ENCODE results near the gene AGO1.
"Not testable (repeated sequence)": the region's sequence is repeated elsewhere in the genome, so short reads cannot be mapped to it uniquely, and the experiment has no call there.

The AGO1 gene

DNA sequence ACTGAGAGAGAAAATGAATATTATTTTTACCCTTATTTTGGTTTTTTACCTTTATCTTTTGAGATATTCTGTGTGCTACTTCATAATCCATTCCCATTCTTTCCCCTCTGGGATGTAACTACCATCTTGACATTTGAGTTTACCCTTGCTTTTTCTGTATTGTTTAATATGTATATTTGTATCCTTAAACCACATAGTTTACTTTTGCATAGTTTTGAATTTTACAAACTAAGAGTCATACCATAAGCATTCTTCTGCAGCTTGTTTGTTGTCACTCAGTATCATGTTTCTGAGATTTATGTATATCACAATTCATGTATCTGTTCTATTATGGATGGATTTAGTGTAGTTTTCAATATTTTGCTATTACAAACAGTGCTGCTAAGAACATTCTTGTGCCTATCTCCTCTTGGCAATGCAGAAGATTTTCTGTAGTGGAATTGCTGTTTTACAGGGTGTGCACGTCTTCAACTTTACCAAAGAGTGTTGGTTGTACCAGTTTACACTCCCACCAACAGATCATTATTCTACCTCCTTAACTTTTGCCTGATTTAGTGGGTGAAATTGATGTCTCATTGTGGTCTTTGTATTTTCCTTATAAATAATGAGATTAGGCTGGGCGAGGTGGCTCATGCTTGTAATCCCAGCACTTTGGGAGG is 12.2 kb upstream of the AGO1 start:
- no peak for DNase-seq

DNA sequence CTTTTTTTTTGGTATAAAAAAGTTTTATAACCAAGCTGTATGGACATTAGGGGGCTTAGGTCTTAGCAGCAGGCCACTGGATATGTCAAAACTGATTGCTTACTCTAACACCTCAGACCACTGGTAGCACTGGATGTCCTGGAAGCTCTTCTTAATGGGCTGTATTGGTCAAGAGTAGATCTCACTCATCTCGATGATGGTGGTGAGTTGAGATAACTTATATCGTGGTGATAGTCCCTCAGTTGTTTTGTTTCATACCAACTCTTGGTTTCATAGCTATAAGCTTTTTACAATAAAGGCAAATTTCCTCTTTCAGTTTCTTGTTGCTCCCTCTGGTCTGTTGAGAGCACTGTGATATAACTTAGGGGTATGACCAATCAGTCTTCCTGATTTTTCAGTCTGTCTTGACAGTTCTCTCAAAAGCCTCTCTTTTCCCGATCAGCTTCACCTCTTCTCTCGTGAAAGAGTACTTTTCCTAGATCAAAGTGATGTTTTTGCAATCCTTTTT is 9.7 kb upstream of the AGO1 start:
- DNase-seq = no peak

DNA sequence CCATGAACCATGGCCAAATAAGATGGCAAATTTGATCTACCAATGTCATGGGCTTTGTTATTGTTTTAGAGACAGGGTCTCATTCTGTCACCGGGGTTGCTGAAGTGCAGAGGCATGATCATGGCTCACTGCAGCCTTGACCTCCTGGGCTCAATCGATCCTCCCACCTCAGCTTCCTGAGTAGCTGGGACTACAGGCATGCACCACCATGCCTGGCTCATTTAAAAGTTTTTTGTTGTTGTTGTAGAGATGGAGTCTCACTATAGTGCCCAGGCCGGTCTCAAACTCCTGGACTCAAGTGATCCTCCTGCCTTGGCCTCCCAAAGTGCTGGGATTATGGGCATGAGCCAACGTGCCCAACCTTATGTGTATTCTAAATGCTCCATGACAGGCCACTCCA is 8.9 kb upstream of the AGO1 start:
- not testable (repeated sequence) for DNase-seq

DNA sequence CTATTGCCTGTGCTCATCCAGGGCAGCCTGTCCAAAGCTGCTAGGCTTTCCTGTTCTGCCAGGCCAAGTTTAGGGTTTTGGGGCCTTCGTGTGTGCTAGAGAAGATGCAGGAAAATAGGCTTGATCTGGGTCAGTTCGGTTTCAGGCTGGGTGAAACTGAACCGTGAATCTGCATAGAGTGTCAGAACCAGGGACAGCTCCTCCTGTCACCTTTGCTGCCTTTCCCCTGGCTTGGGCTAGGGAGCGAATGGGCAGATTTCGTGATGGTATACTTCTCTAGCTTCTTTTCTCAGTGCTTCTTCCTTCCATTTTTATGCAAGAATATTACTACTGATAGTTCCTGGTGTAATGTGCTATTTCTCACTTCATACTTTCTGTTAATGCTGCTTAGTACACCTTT is 6.0 kb upstream of the AGO1 start:
- no peak for DNase-seq

DNA sequence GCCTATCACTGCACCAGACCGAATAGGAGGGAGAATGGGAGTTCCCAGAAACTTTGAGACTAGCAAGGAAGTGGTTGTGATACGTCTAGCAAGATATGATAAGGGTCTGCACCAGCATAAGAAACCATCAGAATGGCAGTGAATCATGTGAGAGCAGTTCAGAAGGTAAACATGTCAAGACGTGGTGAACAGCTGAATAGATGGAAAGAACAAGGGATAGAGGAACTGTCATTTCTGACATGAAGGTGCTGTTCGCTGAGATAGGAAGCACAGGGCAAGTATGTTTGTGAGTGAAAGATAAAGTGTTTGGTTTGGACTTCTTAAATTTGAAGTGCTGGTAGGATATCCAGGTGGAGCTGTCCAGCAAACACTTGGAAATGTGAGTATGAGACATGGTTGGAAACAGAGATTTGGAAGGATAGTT is 1.1 kb upstream of the AGO1 start:
- DNase-seq = no peak

DNA sequence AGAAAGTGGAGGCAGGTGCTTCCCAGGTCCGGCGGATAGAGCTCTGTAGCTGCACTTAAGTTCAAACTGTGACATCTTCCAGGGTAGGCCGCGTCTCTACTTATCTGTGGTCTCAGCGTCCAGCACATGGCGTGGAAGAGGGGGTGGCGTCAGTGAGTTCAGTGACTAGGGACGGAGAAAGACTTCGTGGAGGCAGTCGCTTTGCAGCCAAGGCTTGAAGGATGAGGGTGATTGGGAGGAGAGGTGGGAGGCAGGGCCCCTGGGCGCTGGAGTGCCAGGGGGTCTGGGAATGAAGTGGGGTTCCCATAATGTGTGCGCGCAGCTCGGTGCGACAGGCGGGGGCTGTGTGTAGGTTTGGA is 444 bp upstream of the AGO1 start:
- no peak for DNase-seq

DNA sequence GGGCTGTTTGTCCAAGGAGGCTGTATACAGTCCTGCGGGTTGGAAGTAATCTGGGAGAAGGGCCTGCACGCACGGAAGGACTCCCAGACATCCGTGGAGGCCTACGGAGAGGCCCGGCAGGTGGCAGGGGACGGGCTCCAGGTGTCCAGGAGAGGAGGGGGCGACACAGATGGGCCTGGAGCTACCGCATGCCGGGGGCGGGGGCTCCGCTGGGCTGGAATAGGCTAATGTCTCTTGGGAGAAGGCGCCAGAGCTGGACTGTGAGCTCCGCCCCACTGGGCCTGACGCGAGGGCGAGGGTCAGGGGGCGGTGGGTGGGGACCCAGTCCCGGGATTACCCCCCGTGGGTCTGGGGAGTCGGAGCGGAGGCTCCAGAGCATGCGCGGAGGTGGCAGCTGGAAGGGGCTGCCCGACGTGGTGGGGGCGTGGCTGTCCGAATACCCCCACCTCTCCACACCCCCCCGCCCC is 659 bp downstream of the AGO1 start:
- DNase-seq = peak; percentile 39

DNA sequence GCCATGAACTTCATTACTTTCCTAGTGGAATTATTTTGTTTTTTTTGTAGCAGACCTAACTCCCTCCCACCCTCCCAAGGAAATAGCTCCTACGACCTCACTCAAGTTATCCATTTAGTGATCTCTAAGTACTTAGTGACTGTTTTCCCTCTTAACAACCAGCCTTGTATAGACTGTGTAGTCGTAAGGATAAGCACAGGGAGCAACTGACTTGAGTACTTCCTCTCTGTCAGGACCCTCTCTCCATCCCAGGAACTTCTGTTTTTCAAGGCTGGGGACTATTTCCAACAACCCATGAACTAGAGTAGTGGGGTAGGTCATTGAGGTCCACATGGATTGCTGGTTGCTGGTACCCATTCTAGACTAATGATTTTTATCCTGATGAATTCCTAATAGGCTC is 1.9 kb downstream of the AGO1 start:
- DNase-seq = no peak

DNA sequence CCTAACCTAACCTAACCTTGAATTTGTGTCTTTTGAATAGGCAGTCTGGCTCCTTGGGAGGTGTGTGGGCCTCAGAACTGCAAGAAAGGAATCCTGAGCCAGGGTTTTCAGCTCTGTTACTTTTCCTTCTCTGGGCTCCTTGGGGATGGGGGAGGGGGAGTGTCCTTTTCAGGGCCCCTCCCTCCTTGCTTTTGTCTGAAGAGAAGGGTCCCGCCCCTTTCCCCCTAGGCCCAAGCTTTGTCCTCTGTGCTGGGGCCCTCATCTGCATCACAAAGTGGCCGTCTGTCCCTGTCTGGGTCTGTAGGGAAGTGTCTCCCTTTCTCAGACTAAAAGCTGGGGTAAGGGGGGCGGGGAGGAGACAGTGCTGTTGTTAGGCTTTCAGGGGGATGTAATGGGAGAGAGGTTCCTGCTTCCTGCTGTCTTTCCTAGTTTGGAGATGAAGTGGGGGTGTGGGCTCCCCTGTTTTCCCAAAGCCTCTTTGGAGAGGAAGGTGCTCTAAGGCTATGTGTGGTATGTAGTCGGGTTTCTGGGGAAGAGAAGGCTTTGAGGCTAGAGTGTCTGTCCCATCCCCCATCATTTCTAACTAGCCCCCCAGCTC is 3.1 kb downstream of the AGO1 start:
- no peak for DNase-seq

DNA sequence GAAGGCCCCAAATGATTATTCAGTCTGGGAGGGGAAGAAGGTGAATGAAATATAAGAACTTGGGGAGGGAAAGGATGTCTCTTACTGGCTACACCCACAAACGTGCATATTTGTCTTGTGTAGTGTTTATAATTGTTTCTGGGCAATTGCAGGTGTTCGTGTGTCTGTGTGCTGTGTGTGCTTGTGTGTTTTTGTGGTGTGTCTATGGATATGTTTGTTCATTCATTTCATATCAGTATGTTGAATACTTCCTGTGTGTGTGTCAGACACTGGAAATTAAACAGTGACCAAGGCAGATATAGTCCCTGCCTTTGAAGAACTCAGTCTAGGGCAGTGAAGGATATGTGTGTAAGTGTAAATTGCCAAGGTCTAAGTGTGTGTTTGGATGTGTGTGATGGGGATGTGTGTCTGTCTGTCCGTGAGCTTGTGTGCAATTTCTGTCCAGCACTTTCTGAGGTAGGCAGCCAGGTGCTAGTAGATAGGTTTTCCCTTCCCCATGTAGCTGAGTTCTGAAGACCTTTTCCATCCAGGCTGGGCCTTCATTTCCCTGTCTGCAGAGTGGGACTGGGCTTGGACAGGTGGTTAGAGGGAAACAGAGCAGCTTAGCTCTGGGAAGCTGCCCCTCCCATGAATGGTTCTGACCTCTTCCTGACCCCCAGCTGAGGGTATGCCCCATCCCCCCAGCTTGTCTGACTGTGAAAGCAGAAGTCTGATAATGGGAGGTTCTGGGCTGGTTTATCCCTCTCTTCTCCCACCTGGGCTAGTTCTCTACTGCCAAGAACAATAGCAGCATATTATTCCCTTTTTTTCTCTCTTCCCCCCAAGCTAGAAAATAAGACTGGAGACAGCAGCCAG is 3.8 kb downstream of the AGO1 start:
- DNase-seq = no peak

DNA sequence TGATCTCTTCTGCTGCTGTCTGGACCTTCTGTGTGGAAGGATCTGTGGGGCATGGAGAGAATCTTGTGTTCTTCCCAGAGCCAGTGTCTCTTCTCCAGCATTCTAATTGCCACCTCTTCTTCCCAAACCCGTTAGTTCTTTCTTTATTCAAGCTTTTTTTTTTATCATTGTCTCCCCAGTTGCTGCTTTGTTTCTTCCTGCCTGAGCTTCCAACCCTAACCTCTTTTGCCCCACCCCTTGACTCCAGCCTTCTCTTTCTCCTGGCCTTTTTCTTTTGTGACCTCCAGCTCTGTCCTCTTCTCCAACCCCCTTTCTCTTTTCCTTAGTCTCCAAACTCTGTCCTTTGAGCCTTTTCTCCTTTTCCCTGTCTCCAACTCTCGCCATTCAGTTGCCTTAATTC is 4.5 kb downstream of the AGO1 start:
- DNase-seq = no peak

DNA sequence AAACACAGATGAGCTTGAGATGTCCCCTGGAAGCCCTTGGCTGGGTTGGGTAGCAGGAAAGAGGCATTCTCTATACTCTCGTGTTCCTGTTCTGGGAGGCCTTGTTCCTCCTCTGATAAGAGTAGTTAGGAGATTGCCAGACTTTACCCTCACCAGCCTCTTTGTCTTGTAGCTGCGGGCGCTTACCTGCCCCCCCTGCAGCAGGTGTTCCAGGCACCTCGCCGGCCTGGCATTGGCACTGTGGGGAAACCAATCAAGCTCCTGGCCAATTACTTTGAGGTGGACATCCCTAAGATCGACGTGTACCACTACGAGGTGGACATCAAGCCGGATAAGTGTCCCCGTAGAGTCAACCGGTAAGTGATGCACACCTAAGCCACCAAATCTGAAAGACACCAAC is 5.2 kb downstream of the AGO1 start:
- DNase-seq = no peak

DNA sequence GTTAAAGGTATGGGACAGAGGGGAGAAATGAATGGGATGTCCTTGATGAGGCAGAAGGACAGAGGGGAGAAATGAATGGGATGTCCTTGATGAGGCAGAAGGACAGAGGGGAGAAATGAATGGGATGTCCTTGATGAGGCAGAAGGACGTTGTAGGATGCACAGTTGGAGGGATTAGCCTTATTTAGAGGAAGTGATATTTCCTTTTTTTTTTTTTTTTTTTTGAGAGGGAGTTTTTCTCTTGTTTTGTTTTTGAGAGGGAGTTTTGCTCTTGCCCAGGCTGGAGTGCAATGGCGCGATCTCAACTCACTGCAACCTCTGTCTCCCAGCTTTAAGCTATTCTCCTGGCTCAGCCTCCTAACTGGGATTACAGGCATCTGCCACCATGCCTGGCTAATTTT is 6.0 kb downstream of the AGO1 start:
- not testable (repeated sequence) for DNase-seq

DNA sequence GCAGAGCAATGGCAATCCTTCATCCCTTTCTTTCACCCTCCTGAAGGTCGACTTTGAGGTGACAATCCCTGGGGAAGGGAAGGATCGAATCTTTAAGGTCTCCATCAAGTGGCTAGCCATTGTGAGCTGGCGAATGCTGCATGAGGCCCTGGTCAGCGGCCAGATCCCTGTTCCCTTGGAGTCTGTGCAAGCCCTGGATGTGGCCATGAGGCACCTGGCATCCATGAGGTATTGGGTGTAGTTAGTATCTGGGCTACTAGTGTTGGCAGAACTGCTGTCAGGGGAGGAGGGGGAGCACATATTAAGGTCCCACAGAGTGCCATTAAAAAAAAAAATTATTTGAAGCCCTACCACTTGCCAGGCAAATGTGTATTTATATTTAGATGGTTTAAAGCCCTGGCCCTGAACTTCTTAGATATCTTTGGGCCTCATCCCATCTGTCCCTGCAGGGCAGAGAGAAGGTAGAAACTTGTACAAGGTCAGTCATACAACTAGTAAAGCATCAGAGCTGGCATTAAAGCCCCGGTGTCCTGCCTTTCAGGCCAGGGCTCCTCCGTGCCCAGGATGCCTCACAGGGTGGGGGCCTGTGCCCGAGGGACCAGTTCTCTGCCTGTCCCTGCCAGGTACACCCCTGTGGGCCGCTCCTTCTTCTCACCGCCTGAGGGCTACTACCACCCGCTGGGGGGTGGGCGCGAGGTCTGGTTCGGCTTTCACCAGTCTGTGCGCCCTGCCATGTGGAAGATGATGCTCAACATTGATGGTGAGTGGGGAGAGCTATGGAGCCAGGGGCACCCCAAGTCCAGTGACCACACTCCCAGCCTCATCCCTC is 10.3 kb downstream of the AGO1 start:
- DNase-seq = no peak

DNA sequence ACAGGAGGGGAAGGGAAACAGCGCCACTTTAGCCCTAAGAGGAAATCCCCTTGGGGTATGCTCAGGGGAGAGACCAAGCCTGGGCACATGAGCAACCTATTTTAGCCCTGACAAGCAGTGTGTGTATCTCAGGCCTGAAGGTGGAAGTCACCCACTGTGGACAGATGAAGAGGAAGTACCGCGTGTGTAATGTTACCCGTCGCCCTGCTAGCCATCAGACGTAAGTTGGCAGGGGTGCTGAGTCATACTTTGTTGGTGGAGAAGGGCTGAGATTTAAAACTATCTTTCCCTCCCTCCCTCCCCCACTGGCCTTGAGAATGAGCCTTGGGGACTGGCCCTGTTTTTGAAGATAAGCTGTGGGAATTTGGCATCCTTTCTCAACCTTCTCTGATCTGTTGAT is 11.2 kb downstream of the AGO1 start:
- no peak for DNase-seq

DNA sequence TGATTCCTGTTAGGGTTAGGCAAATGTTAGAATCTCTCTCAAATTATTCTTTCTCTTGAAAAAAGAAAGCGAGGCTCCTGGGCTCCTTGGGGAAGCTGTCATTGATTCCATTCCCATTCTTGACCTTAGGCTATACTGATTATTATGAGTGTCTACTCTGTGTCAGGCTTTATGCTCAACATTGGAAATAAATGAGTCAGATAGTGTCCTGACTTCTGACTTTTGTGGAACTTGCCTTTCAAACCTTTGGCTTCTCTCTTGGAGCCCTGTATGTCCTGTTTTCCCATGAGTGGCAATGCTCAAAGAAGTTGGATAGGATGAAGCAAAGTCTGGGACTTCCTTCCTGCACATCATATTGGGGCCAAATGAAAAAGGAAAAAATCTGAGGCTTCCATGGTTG is 11.6 kb downstream of the AGO1 start:
- no peak for DNase-seq

DNA sequence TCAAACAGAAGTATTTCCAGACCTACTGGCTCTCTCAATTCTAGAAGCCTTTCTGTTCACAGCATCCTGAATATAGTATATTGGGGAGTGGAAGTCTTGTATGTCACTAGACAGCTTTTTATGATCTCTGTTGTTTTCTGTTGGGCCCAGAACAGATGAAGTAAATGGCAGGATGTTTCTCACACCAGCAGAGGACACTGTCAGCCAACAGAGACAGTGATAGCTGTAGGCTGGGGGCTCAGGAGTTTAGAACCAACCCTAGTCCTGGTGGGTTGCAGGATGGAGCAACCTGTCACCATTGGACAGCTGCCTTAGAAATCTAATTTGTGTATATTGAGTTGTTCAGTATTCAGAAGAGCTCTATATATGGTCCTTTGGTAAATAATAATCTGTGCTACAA is 16.9 kb downstream of the AGO1 start:
- DNase-seq = no peak

DNA sequence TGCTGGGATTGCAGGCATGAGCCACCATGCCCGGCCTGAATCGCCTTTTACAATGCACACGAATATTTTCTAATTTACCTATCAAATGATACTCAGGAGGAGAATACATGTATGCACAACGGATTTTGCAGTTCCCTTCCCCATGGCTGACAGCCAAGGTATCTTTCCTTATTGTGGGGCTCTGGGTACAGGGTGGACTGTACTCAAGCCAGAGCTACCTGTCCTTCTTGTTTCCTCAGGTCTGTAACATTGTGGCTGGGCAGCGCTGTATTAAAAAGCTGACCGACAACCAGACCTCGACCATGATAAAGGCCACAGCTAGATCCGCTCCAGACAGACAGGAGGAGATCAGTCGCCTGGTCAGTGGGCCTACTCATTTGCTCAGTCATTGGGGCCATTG is 18.2 kb downstream of the AGO1 start:
- DNase-seq = no peak

DNA sequence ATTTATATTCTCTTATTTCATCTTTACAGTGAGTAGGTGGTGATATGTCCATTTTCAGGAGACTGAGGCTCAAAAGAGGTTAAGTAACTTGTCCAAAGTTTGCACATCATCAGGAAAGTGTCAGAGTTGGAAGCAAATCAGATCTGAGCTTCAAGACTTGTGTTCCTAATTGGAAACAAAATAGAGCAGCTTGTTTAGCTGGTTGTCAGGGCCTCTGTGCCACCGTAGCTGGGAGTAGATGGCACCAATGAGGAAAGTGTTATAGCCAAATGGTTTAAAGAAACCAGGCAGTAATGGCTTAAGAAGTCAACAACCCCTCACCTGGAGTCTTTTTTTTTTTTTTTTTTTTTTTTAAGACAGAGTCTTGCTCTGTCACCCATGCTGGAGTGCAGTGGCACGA is 19.7 kb downstream of the AGO1 start:
- DNase-seq = no peak

DNA sequence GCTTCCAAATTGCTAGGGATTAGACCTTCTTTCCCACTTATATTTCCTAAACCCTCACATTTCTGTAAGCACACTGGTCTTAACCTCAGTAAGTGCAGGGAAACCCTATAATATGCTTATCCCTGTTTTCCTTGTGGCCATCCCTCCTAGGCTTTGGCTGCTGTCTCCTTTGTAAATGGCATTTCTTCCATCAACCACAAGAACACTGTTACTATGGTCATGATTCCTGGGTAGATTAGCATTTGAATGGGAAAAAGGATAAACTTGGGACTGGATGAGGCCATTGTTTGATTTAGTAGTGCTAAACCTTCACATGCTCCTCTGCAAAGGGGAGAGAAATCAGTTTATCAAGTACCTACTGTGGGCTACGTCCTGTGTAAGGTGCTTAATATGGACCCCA is 31.7 kb downstream of the AGO1 start:
- DNase-seq = no peak

DNA sequence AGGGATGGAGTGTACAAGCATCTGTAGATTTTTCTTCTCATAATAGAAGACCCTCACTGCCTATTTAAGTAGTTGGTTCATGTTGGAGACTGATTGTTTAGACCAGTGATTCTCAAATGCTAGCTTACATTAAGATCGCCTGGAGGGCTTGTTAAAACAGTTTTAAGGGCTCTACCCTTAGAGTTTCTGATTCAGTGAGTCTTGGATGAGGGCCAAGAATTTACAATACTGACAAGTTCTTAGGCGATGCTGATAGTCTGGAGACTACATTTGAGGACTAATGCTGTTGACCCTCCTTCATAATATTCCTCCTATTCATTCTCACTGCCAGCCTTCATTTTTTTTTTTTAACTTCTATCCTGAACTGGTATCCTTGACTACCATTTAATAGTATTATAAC is 32.7 kb downstream of the AGO1 start:
- peak; percentile 78 for DNase-seq

DNA sequence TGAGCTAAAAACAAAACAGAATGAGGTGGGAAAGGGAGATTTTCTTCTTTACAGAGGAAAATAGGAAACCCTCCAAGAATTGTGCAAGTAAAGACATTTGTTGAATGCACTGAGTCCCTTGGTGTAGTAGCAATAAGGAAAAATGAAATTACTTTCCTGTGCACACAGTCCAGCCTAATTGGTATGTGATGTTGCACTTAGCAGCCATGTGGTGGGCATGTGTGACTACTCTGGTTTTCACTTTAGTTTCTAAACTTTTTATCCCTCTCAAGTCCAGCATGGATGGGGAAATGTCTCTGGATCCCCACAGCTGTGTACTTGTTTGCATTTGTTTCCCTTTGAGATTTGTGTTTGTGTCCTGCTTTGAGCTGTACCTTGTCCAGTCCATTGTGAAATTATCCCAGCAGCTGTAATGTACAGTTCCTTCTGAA is 40.8 kb downstream of the AGO1 start:
- no peak for DNase-seq

DNA sequence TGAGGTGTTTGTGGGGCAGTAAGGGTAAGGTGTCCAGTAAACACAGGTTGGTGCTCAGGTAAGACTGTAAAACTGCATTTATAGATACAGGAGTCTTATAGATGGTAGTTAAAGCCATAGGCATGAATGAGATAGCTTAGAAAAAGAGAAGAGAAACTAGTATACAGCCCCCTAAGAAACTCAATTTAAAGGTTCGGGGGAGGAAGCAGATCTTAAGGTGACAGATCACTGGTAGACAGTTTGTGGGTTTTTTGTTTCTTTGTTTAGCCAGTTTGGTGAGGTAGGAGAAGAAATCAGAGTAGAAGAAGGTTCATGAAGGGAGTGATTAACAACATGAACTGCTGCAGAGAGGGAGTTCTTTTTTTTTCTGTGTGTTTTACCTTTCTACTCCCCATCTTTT is 41.8 kb downstream of the AGO1 start:
- DNase-seq = no peak
